Measurements from ENCODE around the gene LYRM4.

The LYRM4 gene

DNA sequence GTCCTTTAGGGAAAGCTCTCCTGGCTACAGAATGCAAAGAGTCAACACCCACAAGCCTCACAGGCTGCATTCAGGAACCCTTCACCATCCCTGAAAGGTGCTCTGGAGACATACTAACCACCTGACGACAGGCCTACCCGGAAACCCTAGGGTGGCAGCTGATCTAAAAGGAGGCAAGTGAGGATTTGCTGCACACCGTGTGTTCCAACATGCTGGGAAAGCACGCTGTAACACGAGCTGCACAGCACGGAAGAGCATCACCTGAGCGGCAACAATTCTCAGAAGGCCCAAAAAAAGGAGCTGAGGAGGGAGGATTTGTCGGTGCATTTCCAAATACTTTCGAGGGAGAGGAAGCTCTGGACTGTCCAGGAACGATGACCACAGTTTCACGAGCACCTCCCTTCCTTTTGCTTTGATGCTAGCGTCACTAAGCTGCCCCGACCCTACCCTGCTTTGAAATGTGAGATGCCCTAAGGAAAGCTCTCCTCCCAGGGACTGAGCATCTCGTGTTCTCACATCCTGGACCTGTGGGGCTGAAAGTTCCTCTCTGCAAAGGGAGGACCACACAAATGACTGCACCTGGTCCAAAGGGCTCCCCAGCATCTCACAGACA is 88.6 kb downstream of the LYRM4 start:
- no peak for DNase-seq

GRCh38 chr6:5167501-5167900 is 93.2 kb downstream of the LYRM4 start:
- DNase-seq, result no peak

- DNase-seq, result no peak
Observed at GRCh38 chr6:5164092-5164491, 96.7 kb downstream of the LYRM4 start.

GRCh38 chr6:5163247-5163646 is 97.5 kb downstream of the LYRM4 start:
- no peak for DNase-seq

- DNase-seq, result no peak
Observed at GRCh38 chr6:5162355-5162754, 98.4 kb downstream of the LYRM4 start.

DNA sequence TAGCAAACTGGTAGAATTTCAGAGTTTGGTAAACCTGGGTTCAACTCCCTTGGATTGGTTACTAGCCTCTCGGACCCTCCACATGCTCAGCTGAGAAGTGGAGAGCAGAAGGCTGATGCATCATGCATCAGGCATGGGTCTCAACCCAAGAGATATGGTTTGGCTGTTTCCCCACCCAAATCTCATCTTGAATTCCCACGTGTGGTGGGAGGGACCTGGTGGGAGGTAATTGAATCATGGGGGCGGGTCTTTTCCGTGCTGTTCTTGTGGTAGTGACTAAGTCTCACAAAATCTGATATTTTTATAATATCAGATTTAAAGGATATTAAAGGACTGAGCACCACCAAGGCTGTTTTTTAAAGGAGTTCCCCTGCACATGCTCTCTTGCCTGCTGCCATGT is 100.5 kb downstream of the LYRM4 start:
- no peak for DNase-seq

- DNase-seq, result no peak
Observed at GRCh38 chr6:5159162-5159561, 101.6 kb downstream of the LYRM4 start.

- no peak for DNase-seq
Observed at GRCh38 chr6:5158180-5158579, 102.6 kb downstream of the LYRM4 start.

- DNase-seq, result no peak
Observed at GRCh38 chr6:5157621-5158138, 103.1 kb downstream of the LYRM4 start.

DNA sequence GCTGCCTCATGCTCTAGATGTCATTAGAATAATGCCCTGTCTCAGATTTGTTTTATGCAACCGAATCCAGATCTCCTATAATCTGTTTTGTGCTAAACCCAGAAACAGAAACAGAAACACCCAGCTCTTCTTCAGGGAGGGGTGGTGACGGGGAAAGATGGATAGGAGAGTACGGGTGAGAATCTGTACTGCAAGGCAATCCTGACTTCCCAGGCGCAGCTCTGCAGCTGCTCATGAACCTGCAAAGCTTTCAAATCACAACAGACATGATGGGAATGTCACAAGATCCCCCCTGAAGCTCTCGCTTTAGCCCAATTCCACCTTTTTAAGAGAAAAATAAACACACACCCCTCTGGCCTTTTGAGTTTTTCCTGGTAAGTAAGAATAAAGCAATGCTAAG is 104.1 kb downstream of the LYRM4 start:
- DNase-seq, result no peak

- no peak for DNase-seq
Observed at GRCh38 chr6:5155906-5156305, 104.8 kb downstream of the LYRM4 start.

GRCh38 chr6:5153186-5153585 is 107.6 kb downstream of the LYRM4 start:
- no peak for DNase-seq

- peak; percentile 39 for DNase-seq
Observed at GRCh38 chr6:5152460-5152859, 108.3 kb downstream of the LYRM4 start.

GRCh38 chr6:5151955-5152401 is 108.8 kb downstream of the LYRM4 start:
- no peak for DNase-seq

- no peak for DNase-seq
Observed at GRCh38 chr6:5151360-5151954, 109.3 kb downstream of the LYRM4 start.

DNA sequence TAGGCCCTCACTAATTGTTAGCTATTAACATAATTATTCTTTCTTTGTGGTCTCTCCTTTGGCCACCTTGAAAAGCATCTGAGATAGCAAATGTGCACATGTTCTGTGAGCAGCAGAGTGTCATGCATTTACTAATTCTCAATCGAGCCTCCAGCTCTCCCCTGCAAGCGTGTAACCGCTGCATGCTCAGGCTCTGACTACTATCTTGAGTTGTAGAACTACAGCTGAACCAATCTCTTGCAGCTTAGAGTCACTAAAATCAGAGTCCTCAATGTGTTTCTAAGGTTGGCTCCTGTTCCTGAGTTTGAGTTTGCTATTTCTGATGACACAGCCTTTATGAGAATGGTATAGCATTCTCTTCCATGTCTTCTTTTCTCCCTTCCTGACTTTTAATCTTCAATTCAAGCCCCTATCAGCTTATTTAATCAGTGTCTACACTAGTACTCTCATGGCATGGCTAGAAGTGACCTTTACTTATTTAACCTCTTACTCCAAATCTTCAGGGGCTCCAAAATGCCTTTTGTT is 110.1 kb downstream of the LYRM4 start:
- no peak for DNase-seq

DNA sequence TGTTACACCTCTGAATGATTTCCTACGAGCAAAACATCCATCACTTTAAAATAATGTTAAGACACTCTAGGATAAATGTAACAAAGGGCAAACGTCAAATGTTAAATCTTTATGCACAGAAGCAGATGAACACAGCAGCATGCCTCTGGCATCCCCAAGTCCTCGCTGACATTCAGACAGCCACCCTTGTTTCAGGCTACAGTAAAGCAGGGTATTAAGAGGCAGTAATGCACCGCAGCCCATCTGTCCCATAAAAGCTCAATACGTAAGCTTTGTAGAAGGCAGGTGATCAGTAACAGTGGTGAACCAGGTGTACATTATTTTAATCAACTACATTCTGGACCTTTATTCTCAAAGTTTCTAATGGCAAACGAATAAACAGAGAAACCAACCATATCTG is 110.9 kb downstream of the LYRM4 start:
- no peak for DNase-seq

GRCh38 chr6:5149159-5149704 is 111.5 kb downstream of the LYRM4 start:
- no peak for DNase-seq

DNA sequence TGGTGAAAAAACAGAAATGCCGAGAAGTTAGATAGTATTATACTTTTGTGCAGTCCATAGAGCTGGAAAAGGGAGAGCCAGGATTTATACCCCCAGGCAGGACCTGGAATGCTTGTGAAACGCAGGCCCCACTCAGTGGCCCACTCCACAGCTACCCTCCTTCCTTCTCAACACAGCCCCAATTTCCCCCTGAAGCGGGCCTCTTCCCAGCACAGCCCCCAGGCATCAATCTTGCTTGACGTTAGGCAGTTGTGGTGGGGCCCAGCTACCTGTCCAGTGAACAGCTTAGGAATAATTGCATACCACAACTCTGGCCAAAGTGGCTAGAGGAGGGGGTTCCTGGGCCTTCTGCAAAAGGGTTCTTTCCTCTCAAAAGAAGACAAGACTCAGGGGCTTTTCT is 114.4 kb downstream of the LYRM4 start:
- DNase-seq, result peak; percentile 10

DNA sequence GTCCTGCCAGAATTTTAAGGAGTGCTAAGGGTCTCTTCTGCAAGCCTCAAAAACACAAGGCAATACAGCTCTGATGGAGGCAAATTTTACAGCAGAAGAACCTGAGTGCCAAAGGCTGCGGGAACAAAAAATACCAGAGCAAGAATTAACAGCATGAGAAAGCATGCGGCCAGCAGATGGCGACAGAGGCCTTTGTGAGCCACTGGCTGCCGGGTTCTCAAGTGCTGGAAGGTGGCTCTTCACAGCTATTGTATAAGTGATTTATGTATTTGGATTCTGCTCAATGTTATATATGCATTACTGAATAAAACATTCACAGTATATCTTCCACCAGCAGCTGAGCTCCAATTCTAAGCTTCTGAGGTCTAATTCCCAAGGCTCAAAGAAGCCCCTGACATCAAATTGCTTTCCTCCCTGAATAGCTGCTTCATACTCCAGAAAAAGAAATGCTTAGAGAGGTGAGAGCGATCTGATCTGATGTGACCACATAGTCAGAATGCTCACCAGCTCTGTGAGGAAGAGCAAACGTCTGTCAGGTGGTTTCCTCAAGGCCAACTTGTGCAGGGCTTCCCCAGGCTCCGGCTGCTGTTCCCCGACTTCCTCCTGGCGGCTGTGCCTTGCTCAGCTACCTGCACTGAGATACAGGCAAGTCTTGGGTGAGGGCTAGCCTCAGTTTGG is 117.0 kb downstream of the LYRM4 start:
- peak; percentile 76 for DNase-seq

- DNase-seq, result peak; percentile 87
Observed at GRCh38 chr6:5142915-5143314, 117.8 kb downstream of the LYRM4 start.

GRCh38 chr6:5142131-5142530 is 118.6 kb downstream of the LYRM4 start:
- DNase-seq, result no peak

GRCh38 chr6:5141046-5141445 is 119.7 kb downstream of the LYRM4 start:
- DNase-seq, result no peak
